DND-41 (cell line): ENCODE measurements around the gene DUSP2.

Experiments
- CTCF ChIP-seq: IDR thresholded peaks from 2 replicates; pipeline ENCODE4 v1.5.1; 2012; ENCODE audit warnings: borderline replicate concordance, low read length, moderate library complexity, mild to moderate bottlenecking; ENCODE audit not compliant: poor library complexity, severe bottlenecking; ENCODE audit errors: extremely low read depth
- EZH2 ChIP-seq: IDR thresholded peaks from 3 replicates; pipeline ENCODE4 v1.6.1; 2012; ENCODE audit warnings: borderline replicate concordance, low read depth, mild to moderate bottlenecking, moderate library complexity, low read length, inconsistent platforms; ENCODE audit not compliant: severe bottlenecking

- TF ChIP-seq CTCF (no peak), EZH2 (no peak)
Measured at GRCh38 chr2:96095116-96095636, 50.1 kb downstream of the DUSP2 start.
